NT2/D1 (cell line): ENCODE results near the gene CIB2.

Source experiments
- DNase-seq: peaks from one replicate; pipeline ENCODE4 v3.0.0-alpha.2; 2011; ENCODE audit warnings: low read depth, low spot score
- H3K27me3 ChIP-seq: 2 replicates; pipeline ENCODE4 v1.6.0; 2011; ENCODE audit warnings: mild to moderate bottlenecking; ENCODE audit not compliant: insufficient read length, insufficient read depth
- H3K36me3 ChIP-seq: 2 replicates; pipeline ENCODE4 v1.6.1; 2011; ENCODE audit warnings: mild to moderate bottlenecking, low read length, mixed read lengths; ENCODE audit not compliant: insufficient read depth, insufficient read length
- H3K4me1 ChIP-seq: 2 replicates; pipeline ENCODE4 v1.5.1; 2011; ENCODE audit not compliant: insufficient read depth, insufficient read length
- H3K4me3 ChIP-seq: 2 replicates; pipeline ENCODE4 v1.5.1; 2011; ENCODE audit warnings: low read depth; ENCODE audit not compliant: insufficient read length
- H3K9ac ChIP-seq: 2 replicates; pipeline ENCODE4 v1.6.0; 2011; ENCODE audit warnings: low read depth; ENCODE audit not compliant: insufficient read length
- H3K9me3 ChIP-seq: 2 replicates; pipeline ENCODE4 v1.5.1; 2011; ENCODE audit warnings: mild to moderate bottlenecking, low read length; ENCODE audit not compliant: insufficient read depth
- SUZ12 ChIP-seq: IDR thresholded peaks from 2 replicates; pipeline ENCODE4 v1.6.1; 2011; ENCODE audit not compliant: insufficient read length, insufficient read depth; ENCODE audit errors: extremely low read depth
- YY1 ChIP-seq: IDR thresholded peaks from 2 replicates; pipeline ENCODE4 v1.6.1; 2011; ENCODE audit not compliant: insufficient read length, insufficient read depth
- ZNF274 ChIP-seq: IDR thresholded peaks from 2 replicates; pipeline ENCODE4 v1.6.1; 2011; ENCODE audit warnings: mild to moderate bottlenecking, low read depth, low read length

The CIB2 gene

GRCh38 chr15:78098131-78098755, 33.0 kb downstream of the CIB2 start:
- Histone ChIP-seq H3K9me3 (no peaks in the 10 kb centered on the region), H3K9ac (no peak overlapping the region), H3K4me3 (no peak overlapping the region), H3K36me3 (no peaks in the 10 kb centered on the region), H3K4me1 (no peaks in the 10 kb centered on the region), H3K27me3 (peaks cover 15% of the 10 kb centered on the region)
- TF ChIP-seq YY1: no peak
- no peak for TF ChIP-seq ZNF274
- TF ChIP-seq SUZ12: no peak
- no peak for DNase-seq

GRCh38 chr15:78097667-78098066, 33.6 kb downstream of the CIB2 start:
- H3K36me3 ChIP-seq: no peaks in the 10 kb centered on the region
- no peaks in the 10 kb centered on the region for H3K9me3 ChIP-seq
- peaks cover 20% of the 10 kb centered on the region for H3K27me3 ChIP-seq
- DNase-seq: no peak
- TF ChIP-seq SUZ12: no peak
- no peak for TF ChIP-seq ZNF274
- TF ChIP-seq YY1: no peak
- H3K4me1 ChIP-seq: no peaks in the 10 kb centered on the region
- no peak overlapping the region for H3K4me3 ChIP-seq
- no peak overlapping the region for H3K9ac ChIP-seq

- H3K36me3 ChIP-seq: no peaks in the 10 kb centered on the region
- no peak for DNase-seq
- peaks cover 36% of the 10 kb centered on the region for H3K27me3 ChIP-seq
- peaks cover 7% of the 10 kb centered on the region; the same call in 1 of the 2 replicates for H3K9me3 ChIP-seq
- TF ChIP-seq YY1 (no peak), ZNF274 (no peak), SUZ12 (no peak)
- no peak overlapping the region for H3K9ac ChIP-seq
- H3K4me1 ChIP-seq: no peaks in the 10 kb centered on the region
- no peak overlapping the region for H3K4me3 ChIP-seq
Measured at GRCh38 chr15:78093242-78094020, 37.8 kb downstream of the CIB2 start.

DNA sequence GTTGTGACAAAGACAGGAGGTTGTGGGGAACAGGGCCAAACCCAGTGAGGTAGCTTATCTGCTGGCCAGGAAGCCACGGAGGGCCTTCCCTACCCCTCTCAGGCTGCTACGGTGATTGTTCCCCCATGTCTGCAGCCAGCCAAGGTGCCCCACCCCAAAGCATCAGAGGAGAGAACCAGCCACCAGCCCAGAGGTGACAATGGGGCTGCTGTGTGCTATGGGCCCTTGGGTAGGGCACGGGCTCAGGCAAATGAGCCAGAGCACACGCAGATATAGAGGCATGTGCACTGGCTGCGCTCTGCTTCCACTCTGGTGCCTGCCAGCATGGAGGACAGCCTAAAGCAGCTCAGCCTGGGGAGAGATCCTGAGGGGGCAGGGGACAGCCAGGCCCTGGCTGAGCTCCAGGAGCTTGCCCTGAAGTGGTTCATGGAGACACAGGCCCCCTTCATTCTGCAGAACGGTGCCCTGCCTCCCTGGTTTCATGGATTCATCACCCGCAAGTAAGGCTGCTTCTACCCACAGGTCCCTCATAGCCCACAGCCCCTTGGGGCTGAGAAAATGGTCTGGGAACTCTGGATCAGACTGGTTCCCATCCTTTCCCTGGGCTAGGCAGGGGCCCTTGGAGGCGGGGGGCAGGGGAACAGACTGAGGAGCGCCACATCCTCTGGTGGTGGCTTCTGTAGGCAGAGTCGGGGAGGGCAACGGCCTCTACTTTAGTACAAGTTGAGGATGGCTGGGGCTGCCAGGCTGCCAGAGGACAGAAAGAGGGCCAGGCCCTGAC, 38.8 kb downstream of the CIB2 start, which contains the start of gene SH2D7:
SH2D7 (plus strand) TSS at position 301 of the 781 bp plus-strand sequence; CDS start at position 325, 24 bp downstream.
- TF ChIP-seq YY1 (no peak), SUZ12 (no peak), ZNF274 (no peak)

GRCh38 chr15:78090422-78091063, 40.7 kb downstream of the CIB2 start:
- H3K36me3 ChIP-seq: no peaks in the 10 kb centered on the region
- no peaks in the 10 kb centered on the region for H3K4me1 ChIP-seq
- peaks cover 7% of the 10 kb centered on the region; the same call in 1 of the 2 replicates for H3K9me3 ChIP-seq
- H3K27me3 ChIP-seq: peaks cover 36% of the 10 kb centered on the region
- DNase-seq: no peak
- TF ChIP-seq ZNF274 (no peak), SUZ12 (no peak), YY1 (no peak)
- no peak overlapping the region for H3K4me3 ChIP-seq
- H3K9ac ChIP-seq: no peak overlapping the region

More for the DNA sequence above, 38.8 kb downstream of the CIB2 start, which contains the start of gene SH2D7:
- peaks cover 36% of the 10 kb centered on the region for H3K27me3 ChIP-seq
- no peak within 1 kb of the TSS for H3K4me3 ChIP-seq
- no peaks in the 10 kb centered on the region for H3K36me3 ChIP-seq
- peaks cover 7% of the 10 kb centered on the region; the same call in 1 of the 2 replicates for H3K9me3 ChIP-seq
- no peak for DNase-seq
- no peaks in the 10 kb centered on the region for H3K4me1 ChIP-seq
- no peak within 1 kb of the TSS for H3K9ac ChIP-seq

GRCh38 chr15:78088773-78089080, 42.5 kb downstream of the CIB2 start:
- Histone ChIP-seq H3K4me1 (no peaks in the 10 kb centered on the region), H3K4me3 (no peak overlapping the region), H3K9me3 (peaks cover 7% of the 10 kb centered on the region; the same call in 1 of the 2 replicates), H3K36me3 (no peaks in the 10 kb centered on the region), H3K9ac (no peak overlapping the region), H3K27me3 (peaks cover 24% of the 10 kb centered on the region)
- DNase-seq: no peak
- TF ChIP-seq SUZ12 (no peak), ZNF274 (no peak), YY1 (no peak)
